Activated CD8-positive, alpha-beta memory T cell treated with anti-CD3 and anti-CD28 coated beads for 4 hours (primary cell): ENCODE data around the gene SGMS1.

Experiments used
- DNase-seq, 2 donors: peaks; one replicate each; pipeline ENCODE4 v3.0.0-alpha.2; 2020; ENCODE audit warnings: low read depth in 2 of 2

SGMS1 gene

DNA sequence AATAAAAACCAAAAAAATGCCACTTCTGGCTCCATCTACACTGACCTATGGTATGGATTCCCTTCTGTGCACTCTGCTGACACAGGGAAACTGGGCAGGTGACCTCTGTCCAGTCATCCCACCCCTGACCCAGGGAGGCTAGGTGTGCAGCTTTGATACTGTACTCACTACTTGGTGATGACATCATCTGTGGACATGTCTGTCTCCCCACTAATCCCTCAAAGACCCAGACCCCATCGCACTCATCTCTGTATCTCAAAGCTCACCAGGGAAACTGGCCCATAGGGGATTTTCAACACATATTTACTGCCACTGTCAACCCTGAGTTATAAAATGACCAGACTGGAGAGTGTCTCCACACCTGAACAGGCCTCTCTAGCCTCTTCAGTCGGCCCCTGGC is 10.6 kb downstream of the SGMS1 start:
- DNase-seq = no peak

DNA sequence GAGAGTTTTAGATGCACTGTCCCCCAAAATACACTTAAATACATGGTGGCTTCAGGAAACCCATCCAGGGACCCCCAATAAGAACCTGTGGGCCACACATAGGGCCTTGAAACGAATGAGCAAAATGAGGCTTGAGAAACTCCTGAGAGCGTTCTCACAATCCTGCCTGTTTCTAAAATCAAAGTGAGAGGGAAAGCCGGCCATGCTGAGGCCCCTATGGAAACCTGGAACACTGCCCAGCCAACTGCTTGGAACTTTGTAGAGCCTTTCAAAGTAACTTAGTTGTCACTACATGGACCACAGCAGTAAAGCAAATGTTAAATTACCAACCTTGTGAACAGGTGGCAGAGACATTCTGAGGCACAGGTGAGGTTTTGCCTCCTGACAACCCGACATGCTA is 13.4 kb downstream of the SGMS1 start:
- DNase-seq = no peak

DNA sequence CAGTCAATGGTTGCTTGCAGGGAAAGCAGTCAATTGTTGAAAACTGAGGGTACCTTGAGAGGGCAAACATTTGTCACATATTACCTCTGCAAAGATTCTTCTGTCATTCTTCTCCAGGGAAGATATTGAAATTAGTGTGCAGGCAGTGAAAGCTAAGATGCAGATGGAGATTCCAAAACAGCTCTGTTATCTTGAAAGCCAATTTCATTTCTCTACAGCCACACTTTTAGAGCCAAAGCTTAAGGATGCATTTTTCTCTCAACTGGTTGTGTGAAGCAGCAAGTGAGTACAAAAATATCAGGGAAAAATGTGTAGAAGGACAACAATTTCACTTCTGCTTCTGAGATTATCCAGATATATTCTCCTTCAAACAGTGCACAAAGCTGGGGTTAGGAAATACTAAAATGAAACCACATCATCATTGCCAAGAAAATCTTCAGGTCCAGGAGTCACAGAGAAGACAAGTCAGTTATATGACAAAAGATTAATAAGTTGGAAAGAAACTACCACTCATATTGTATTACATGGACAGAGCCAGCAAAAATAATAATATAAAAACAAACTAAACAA is 16.3 kb downstream of the SGMS1 start:
- no peak for DNase-seq

DNA sequence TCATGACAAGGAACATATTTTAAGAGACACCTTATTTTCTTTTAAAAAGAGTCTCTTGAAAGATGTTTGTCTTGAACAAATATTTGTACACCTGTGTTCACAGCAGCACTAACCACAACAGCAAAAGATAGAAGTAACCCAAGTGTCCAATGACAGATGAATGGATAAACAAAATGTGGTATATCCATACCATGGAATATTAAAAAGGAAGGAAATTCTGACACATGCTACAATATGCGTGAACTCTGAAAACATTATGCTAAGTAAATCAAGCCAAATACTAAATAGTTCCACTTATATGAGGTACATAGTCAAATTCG is 17.8 kb downstream of the SGMS1 start:
- DNase-seq = no peak

DNA sequence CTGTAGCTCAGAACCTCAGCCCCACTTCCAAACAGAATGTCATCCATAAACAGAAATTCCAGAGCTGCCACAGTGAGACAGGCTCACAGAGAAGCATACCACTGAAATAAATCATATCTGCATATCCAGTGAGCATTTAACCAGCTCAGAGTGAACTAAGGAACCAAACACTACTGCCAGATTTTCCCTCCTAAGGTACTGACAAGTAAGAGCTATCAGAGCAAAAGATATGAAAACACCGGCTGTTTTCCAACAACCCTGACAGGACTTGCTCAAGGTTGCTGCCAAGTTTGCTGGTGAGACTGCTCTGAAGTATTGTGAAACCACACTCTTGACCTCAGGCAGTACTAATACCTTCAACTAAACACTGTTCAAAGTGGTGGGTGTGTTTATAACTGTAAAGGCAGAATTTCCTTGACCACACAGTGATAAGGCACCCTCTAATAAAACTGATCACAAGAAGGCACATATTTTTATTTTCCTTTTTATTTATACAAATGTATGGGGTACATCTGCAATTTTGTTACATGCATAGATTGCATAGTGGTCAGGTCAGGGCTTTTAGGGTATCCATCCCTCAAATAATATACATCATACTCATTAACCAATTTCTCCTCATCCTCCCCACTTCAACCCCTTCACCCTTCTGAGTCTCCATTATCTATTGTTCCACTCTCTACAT is 18.3 kb downstream of the SGMS1 start:
- no peak for DNase-seq

DNA sequence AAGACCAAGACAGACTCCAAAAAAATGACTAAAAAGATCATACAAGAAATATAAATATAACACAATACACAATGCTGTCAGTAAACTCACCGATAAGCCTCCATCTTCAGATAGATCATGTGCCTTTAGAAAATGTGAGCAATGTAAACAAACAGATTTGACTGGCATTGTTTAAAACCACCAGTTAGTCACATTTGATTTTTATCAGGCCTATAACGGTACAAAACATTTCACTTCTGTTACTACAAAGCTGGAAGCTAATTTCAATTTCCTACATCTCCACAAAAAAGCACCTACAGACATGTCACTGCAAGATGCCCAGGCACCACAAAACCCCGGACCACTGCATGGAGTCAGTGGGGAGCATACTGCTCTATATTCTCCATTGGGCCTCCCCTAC is 18.9 kb downstream of the SGMS1 start:
- DNase-seq = no peak

DNA sequence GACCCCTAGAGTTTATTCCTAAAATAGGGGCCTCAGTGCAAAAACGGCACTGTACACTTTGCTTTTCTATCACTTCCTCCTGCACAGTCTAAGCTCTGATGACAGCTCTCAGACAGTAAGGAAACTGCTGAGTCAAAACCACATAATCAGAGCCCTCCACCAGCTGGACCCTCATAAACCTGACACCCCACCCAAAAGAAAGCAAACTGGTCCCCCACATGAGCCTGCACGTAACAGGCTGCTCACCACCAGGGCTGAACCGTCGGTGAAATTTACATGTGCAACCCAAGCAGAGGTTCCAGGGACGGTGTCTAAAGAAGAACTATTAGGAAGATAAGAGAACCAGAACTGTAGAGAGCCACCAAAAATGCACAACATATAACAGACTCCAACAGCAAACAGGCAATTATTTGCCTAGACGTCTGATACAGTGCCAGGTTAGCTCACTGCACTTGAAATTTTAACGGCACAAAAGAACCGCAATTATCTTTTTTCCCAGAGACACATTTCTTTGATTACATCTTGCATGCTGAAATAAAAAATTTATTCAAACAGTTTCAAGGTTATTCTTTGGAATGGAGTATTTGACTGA is 19.6 kb downstream of the SGMS1 start:
- DNase-seq = no peak

DNA sequence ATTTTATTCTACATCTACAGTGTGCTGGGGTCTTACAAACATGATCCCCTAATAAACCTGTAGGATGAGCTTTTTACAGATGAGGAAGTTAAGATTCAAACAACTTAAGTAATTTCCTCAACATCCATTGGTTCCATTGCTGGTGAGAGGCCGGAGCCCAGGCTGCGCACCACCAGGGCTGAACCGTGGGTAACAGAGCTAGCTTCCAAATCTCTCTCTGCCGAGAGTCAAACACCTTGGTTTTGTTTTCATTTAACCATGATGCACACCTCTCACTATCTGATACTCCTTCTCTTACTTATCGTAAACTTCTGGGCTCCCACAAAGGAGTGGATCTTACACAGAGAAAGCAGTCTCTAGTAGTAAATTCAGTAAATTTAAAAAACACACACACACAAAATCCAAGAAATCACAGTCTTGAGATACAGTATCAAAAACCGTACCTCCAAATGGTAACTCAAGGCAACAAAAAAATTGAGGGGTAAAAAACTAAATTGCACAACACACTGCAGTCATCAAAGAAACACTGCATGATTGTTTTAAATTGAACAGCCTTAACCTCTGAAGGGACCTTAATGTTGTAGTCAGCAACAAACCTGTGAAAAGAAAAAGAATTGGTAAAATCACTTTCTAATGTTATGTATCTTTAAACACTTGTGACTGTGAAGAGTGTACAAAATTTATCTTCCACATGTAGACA is 20.5 kb downstream of the SGMS1 start:
- no peak for DNase-seq

DNA sequence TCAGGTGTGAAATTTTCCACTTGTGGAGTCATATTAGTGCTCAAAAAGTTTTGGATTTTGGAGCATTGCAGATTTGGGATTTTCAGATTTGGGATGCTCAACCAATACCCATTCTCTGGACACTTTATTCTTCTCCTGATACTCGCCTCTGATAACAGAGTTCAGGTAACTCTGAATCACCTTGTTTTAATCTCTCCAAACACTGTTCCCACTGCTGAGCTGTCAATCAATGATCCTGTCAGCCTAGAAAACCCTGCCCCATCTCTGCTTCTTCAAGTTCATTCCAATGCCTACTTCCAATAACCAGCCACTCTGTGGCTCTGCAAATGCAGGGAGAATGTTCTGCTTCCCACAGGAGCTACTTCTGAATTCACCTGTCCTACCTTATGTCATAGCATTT is 21.8 kb downstream of the SGMS1 start:
- DNase-seq = no peak

DNA sequence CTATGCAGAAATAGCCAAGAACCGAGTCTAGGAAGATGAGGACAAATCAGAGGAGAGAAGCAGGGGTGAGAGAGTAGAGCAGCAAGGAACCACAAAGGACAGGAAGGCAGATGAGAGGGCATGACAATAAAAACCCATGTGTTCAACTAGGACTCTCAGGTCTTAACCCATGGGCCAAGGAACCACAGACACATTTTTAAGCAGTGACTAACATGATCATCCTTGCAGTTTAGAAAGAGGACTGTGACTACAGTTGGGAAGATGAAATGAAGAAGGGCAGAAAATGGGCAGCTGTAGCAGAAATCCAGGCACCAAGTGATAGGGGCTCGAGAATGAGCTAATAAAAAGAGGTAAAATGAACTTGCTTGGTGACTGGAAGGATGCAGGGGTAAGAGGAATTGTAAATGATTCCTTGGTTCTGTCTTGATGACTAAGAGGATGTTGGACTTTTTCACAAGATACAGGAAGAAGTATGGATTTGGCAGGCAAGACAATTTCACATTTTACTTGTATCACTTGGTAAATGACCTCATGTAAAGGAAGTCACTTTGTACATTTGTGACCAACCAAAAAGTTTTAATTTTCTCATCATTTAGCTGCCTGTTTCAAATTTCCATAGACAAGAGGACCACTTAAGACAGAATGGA is 22.8 kb downstream of the SGMS1 start:
- no peak for DNase-seq

DNA sequence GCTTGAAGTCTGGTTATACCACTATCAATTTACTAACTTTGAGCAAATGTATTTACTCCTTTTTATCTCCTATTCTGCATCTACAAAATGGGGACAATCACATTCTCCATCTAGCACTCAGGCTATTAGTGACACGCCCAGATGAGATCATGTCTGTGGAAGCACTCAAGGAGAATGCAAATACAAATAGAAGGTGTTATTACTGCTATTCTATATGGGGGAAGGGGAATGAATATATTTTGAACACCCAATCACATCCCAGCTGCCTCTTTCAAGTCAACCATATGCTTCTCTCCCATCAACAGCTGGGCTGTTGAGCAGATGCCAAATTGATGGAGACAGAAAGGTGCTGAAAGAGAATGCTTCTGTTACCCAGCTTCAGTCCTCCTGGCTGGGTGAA is 23.5 kb downstream of the SGMS1 start:
- DNase-seq = no peak

DNA sequence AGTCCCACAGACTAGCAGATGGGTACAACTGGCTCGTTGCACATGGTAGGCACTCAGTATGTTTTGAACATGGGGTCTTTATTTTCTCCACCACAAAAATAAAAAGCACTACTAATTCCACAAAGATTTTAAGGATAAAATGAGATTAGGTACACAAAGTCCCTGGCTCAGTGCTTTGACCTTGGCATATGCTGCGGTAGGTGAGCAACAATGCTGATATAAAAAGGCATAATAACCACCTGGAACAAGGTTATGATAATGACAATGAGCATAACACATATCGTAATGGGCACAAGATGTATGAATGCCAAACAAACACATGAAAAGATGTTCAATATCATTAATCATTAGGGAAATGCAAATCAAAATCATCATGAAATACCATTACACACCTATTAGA is 26.9 kb downstream of the SGMS1 start:
- no peak for DNase-seq

DNA sequence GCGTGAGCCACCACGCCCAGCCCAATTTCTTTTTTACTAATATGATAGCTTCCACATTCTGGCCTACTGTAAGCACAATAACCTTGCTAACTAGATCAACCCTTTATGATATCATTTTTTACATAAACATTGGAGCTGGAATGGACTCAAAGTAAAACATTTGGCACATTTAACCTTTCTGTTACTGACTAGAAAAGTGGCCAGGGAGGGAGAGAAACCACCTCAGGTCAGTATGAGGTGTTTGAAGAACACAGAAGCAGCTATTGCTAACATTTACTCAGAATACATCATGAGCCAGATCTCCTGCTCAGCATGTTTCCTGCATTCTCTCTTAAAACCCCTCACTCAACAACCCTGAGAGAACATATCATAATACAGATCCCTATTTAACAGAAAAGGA is 27.3 kb downstream of the SGMS1 start:
- no peak for DNase-seq

DNA sequence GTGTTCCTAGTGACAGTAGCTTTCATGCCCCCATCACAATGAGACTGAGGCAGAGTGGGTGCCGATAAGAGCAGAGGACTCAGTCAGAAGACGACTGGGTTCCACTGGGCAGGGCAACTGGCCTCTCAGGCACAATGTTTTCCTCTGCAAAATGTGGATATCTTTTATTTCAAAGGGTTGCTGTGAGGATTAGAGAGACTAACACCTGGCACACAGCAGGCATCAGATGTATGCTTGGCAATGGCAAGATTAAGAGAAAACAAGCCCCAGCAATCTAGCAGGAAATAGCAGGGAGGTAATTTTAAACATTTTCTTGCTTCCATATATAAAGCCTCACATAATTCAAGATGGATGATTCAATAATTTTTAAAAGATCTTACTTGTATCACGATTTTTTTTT is 28.0 kb downstream of the SGMS1 start:
- DNase-seq = no peak

DNA sequence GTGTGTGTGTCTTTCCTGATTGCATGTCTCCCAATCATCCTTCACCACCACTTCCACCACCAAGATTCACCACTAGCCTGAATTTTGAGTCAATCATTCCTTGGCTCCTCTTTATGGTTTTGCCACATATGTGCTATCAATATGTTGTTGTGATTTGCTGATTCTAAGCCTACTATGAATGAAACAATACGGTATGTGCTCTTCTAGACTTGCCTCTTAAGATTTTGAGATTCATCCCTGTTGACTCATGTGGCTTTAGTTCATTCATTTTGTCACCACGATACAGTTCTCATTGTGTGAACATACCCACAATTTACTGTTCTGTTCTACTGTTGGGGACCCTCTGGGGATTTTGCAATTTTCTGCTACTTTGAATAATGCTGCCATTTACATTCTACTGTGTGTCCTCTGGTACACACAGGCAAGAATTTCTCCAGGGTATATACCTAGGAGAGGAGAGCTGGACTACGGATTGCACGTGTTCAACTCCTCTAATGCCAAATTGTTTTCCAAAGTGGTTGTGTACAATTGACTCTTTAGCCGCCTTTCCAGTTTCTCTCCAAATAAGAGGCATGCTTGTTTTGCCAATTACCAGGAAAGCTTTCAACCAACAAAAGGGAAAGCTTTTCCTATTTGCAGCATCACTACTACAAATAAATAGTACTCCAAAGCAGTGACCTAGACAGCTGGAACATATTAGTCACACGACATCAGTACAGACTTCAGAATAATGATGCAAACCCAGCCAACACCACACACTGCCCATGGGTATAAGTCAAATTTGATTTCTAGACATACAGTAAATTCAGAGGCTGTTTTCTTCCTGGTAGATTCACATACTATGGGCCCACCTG is 30.0 kb downstream of the SGMS1 start:
- DNase-seq = no peak

DNA sequence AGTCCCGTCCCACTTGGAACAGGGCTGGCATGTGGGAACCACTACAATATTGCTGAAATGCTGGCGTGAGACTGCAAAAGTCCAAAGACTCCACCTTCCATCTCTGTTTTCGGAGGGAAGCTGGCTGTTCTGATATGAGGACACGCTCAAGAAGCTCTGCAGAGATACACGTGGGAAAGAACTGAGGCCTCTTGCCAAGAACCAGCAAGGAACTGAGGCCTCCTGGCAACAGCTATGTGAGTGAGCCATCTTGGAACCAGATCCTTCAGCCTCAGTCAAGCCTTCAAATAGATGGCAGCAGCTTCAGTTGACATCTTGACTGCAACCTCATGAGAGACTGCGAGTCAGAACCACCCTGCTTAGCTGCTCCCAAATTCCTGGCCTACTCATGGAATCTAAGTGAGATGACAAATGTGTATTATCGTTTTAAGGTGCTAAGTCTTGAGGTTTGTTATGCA is 30.8 kb downstream of the SGMS1 start:
- no peak for DNase-seq

DNA sequence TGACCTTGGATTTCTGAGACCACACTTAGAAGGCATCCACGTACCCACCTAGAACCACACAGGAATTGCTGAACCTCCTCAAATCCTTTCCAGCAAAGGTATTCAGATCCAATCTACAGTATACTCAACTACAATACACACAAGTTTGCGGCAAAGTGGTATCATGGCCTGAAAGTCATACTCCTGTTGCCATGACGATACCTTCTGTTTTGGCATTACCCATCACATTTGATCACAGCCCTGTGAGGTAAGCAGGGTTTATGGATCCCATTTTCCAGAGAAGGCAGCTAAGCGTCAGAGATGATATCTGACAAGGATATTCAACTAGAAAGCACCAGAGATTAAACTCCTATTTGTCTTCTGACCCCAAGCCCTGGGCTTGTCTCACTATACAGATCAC is 32.8 kb downstream of the SGMS1 start:
- no peak for DNase-seq

DNA sequence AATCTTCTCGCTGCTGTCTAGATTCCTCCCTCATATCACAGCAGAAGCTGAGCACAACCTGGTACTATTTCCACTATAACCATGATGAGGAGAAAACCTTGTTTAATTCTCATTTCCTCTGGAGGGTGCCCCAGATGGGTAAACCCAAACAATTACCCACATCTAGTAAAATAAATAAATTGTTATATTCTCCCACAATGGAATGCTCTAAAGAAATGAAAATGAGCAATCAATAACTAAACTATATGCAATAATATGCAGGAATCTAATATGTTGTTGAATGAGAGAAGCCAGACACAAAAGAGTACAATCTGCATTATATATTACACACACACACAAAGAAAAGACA is 37.0 kb downstream of the SGMS1 start:
- DNase-seq = no peak

DNA sequence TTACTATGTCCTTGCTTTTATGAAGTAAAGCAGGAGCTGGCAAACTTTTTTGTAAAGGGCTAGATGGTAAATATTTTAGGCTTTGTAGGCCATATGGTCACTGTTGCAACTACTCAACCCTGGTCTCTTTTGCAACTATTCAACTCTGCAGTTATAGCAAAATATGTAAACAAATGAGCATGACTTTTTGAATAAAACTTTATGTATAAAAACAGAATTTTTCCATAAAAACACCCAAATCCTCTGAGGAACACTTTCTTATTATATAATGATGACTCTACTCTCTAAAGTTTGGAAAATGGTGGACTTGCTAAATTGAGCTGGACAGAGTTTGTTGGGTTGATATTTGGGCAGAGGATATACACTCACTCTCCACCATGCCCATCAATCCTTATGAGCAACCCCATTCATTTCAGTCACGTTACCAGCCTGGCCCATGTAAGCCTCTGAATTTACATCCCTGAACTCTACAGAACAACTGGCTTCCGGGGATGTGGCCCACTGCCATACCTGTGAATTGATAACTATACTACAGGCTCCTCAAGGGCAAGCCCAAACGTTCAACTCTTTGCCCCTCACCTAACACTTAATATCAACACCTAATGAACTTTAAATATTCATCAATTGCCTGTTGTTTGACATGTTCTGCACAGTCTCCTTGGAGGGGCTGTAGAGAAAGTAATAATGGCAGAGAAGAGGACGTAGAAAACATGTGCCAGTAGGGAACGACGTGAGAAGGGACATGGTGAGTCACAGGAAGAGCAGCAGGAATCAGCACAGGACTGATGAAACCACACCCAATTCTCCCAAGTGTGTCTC is 37.6 kb downstream of the SGMS1 start:
- DNase-seq = no peak

DNA sequence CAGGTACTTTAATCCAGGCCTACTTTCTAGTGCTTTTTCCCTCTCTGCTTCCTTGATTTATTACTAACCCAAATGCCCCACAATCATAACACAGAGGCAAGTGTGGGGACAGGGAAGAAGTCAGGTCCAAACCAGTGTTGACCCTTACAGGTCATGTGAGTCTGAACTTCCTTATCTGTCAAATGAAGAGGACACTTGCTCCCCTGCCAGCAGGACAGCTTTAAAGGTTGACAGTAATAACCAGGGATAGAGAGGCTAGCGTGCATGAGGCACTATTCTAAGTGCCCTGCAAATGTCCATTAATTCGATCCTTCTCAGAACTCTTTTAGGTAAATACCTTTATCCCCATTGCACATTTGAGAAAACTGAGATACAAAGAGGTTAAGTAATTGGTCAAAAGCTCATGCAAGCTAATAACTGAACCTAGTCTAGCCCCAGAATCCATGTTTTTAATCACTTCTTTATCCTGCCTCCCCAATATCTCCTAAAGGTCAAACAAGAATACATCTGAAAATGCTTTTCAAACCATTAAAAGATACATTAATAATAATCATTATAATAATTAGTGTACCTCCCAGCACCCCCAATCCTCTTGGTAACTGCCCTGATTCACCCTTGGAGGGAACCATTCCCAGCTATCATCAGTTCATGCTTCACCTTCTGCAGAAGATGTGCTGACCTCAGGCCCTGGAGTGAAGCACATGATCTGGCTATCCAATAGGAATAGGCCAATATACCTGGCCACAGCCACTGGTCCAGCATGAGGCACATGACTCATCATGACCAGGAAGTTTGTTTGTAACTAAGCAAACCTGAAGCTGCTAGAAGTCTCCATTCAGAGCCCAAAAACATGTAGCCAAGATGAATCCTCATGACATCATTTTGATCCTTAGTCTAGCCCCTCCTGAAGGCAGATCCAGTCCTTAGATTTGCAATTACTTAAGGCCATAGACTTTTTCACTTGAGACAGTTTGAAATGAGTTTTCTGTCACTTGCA is 40.7 kb downstream of the SGMS1 start:
- DNase-seq = no peak
